ENCODE measurements around the gene UQCR10.

Gene UQCR10

DNA sequence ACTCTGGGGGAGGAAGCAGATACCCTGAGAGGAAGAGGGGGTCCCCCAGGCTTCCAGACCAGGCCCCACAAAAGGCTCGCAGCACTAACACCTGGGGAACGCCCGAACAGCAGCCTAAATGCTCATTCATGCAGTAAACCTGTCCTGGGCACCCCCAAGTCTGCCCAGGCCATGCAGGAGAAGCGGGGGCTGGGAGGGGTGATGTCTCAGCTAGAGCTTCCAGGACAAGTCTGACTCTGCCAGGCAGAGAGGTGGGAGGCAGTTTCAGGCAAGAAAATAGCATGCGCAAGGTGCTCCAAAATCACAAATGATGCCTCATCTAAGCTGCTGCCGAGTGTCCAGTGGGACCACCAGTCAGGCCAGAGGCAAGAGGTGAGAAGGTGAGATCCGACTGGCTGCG is 32.8 kb upstream of the UQCR10 start:
- TF ChIP-seq ZFP3 (CRISPR knock-in tag; IDR thresholded peaks at IDR 0.05) = no peak
- no peak for TF ChIP-seq CSDC2 (CRISPR knock-in tag; IDR thresholded peaks at IDR 0.05)
- no peak for TF ChIP-seq BACH2 (CRISPR knock-in tag; IDR thresholded peaks at IDR 0.05; ENCODE audit: borderline replicate concordance)
- no peak for TF ChIP-seq ARNTL (CRISPR knock-in tag; IDR thresholded peaks at IDR 0.05; ENCODE audit: borderline replicate concordance, low read depth)
- TF ChIP-seq OSR1 (CRISPR knock-in tag; IDR thresholded peaks at IDR 0.05) = no peak
- TF ChIP-seq ESRRG (CRISPR knock-in tag; IDR thresholded peaks at IDR 0.05) = no peak
- TF ChIP-seq ISL1 (CRISPR knock-in tag; IDR thresholded peaks at IDR 0.05) = no peak
- TF ChIP-seq, protein P1, sequence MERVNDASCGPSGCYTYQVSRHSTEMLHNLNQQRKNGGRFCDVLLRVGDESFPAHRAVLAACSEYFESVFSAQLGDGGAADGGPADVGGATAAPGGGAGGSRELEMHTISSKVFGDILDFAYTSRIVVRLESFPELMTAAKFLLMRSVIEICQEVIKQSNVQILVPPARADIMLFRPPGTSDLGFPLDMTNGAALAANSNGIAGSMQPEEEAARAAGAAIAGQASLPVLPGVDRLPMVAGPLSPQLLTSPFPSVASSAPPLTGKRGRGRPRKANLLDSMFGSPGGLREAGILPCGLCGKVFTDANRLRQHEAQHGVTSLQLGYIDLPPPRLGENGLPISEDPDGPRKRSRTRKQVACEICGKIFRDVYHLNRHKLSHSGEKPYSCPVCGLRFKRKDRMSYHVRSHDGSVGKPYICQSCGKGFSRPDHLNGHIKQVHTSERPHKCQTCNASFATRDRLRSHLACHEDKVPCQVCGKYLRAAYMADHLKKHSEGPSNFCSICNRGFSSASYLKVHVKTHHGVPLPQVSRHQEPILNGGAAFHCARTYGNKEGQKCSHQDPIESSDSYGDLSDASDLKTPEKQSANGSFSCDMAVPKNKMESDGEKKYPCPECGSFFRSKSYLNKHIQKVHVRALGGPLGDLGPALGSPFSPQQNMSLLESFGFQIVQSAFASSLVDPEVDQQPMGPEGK (CRISPR knock-in tag; IDR thresholded peaks at IDR 0.05; ENCODE audit: borderline replicate concordance) = no peak
- no peak for TF ChIP-seq TCF4 (CRISPR knock-in tag; IDR thresholded peaks at IDR 0.05; ENCODE audit: borderline replicate concordance)
- TF ChIP-seq TOX (CRISPR knock-in tag; IDR thresholded peaks at IDR 0.05; ENCODE audit: borderline replicate concordance) = no peak
- TF ChIP-seq, protein P2, sequence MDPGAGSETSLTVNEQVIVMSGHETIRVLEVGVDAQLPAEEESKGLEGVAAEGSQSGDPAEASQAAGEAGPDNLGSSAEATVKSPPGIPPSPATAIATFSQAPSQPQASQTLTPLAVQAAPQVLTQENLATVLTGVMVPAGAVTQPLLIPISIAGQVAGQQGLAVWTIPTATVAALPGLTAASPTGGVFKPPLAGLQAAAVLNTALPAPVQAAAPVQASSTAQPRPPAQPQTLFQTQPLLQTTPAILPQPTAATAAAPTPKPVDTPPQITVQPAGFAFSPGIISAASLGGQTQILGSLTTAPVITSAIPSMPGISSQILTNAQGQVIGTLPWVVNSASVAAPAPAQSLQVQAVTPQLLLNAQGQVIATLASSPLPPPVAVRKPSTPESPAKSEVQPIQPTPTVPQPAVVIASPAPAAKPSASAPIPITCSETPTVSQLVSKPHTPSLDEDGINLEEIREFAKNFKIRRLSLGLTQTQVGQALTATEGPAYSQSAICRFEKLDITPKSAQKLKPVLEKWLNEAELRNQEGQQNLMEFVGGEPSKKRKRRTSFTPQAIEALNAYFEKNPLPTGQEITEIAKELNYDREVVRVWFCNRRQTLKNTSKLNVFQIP (CRISPR knock-in tag; IDR thresholded peaks at IDR 0.05; ENCODE audit: borderline replicate concordance, low read depth) = no peak
- no peak for TF ChIP-seq ZNF70 (CRISPR knock-in tag; IDR thresholded peaks at IDR 0.05)
- no peak for ATAC-seq

DNA sequence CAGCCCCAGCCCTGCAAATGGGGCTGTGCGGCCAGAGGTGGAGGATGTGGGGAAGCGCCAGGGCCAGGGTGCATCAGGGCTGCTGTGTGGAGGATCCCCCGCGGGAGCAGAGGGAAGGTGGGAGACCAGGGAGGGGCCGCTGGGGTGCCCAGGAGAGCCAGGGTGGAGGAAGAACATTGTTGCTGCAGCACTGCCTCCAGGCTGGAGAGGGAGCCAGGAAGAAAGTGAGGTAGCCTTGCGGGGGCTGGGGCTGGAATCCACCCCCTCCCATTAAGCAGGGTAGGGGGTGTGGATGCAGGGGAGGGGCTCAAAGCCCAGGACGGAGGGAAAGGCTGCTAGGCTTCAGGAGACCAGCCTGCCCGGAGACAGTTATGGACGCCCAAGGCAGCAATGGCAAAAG is 32.3 kb upstream of the UQCR10 start:
- no peak for TF ChIP-seq ESRRG (CRISPR knock-in tag; IDR thresholded peaks at IDR 0.05)
- TF ChIP-seq ZNF8 (CRISPR knock-in tag; IDR thresholded peaks at IDR 0.05) = no peak
- TF ChIP-seq, protein P1 (CRISPR knock-in tag; IDR thresholded peaks at IDR 0.05; ENCODE audit: borderline replicate concordance) = no peak
- no peak for TF ChIP-seq PPARA (CRISPR knock-in tag; IDR thresholded peaks at IDR 0.05; ENCODE audit: borderline replicate concordance)
- TF ChIP-seq, protein P3, sequence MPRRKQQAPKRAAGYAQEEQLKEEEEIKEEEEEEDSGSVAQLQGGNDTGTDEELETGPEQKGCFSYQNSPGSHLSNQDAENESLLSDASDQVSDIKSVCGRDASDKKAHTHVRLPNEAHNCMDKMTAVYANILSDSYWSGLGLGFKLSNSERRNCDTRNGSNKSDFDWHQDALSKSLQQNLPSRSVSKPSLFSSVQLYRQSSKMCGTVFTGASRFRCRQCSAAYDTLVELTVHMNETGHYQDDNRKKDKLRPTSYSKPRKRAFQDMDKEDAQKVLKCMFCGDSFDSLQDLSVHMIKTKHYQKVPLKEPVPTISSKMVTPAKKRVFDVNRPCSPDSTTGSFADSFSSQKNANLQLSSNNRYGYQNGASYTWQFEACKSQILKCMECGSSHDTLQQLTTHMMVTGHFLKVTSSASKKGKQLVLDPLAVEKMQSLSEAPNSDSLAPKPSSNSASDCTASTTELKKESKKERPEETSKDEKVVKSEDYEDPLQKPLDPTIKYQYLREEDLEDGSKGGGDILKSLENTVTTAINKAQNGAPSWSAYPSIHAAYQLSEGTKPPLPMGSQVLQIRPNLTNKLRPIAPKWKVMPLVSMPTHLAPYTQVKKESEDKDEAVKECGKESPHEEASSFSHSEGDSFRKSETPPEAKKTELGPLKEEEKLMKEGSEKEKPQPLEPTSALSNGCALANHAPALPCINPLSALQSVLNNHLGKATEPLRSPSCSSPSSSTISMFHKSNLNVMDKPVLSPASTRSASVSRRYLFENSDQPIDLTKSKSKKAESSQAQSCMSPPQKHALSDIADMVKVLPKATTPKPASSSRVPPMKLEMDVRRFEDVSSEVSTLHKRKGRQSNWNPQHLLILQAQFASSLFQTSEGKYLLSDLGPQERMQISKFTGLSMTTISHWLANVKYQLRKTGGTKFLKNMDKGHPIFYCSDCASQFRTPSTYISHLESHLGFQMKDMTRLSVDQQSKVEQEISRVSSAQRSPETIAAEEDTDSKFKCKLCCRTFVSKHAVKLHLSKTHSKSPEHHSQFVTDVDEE (CRISPR knock-in tag; IDR thresholded peaks at IDR 0.05) = no peak
- no peak for TF ChIP-seq ZFP3 (CRISPR knock-in tag; IDR thresholded peaks at IDR 0.05)
- no peak for TF ChIP-seq GLIS3 (CRISPR knock-in tag; IDR thresholded peaks at IDR 0.05)
- TF ChIP-seq, protein P4, sequence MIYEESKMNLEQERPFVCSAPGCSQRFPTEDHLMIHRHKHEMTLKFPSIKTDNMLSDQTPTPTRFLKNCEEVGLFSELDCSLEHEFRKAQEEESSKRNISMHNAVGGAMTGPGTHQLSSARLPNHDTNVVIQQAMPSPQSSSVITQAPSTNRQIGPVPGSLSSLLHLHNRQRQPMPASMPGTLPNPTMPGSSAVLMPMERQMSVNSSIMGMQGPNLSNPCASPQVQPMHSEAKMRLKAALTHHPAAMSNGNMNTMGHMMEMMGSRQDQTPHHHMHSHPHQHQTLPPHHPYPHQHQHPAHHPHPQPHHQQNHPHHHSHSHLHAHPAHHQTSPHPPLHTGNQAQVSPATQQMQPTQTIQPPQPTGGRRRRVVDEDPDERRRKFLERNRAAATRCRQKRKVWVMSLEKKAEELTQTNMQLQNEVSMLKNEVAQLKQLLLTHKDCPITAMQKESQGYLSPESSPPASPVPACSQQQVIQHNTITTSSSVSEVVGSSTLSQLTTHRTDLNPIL (CRISPR knock-in tag; IDR thresholded peaks at IDR 0.05; ENCODE audit: low read depth) = no peak
- TF ChIP-seq RARB (CRISPR knock-in tag; IDR thresholded peaks at IDR 0.05) = no peak
- TF ChIP-seq, protein P5, sequence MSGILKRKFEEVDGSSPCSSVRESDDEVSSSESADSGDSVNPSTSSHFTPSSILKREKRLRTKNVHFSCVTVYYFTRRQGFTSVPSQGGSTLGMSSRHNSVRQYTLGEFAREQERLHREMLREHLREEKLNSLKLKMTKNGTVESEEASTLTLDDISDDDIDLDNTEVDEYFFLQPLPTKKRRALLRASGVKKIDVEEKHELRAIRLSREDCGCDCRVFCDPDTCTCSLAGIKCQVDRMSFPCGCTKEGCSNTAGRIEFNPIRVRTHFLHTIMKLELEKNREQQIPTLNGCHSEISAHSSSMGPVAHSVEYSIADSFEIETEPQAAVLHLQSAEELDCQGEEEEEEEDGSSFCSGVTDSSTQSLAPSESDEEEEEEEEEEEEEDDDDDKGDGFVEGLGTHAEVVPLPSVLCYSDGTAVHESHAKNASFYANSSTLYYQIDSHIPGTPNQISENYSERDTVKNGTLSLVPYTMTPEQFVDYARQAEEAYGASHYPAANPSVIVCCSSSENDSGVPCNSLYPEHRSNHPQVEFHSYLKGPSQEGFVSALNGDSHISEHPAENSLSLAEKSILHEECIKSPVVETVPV (CRISPR knock-in tag; IDR thresholded peaks at IDR 0.05) = no peak
- no peak for TF ChIP-seq ISL1 (CRISPR knock-in tag; IDR thresholded peaks at IDR 0.05)
- TF ChIP-seq ARNTL (CRISPR knock-in tag; IDR thresholded peaks at IDR 0.05; ENCODE audit: borderline replicate concordance, low read depth) = no peak
- TF ChIP-seq, protein P2 (CRISPR knock-in tag; IDR thresholded peaks at IDR 0.05; ENCODE audit: borderline replicate concordance, low read depth) = no peak
- no peak for TF ChIP-seq ZFP30 (CRISPR knock-in tag; IDR thresholded peaks at IDR 0.05)
- no peak for TF ChIP-seq BACH2 (CRISPR knock-in tag; IDR thresholded peaks at IDR 0.05; ENCODE audit: borderline replicate concordance)
- TF ChIP-seq TCF4 (CRISPR knock-in tag; IDR thresholded peaks at IDR 0.05; ENCODE audit: borderline replicate concordance) = no peak
- no peak for TF ChIP-seq ZC3H10 (CRISPR knock-in tag; IDR thresholded peaks at IDR 0.05)
- TF ChIP-seq SNAI2 (CRISPR knock-in tag; IDR thresholded peaks at IDR 0.05) = no peak
- no peak for TF ChIP-seq ZNF565 (CRISPR knock-in tag; conservative IDR thresholded peaks at IDR 0.05; ENCODE audit: low read depth)
- TF ChIP-seq TOX (CRISPR knock-in tag; IDR thresholded peaks at IDR 0.05; ENCODE audit: borderline replicate concordance) = no peak

More for the DNA sequence above, 32.3 kb upstream of the UQCR10 start:
- no peak for ATAC-seq

Measured in SK-N-SH treated with all-trans-retinoic acid at 6 μM for 48 hours (cell line).